ENCODE results near the gene MRPL22. TPM values are rescaled to one million over a fixed set of nuclear protein-coding genes. Genes with fewer than 3 reads are reported as not detected.

Gene MRPL22
- total RNA-seq, 1 experiment from 2014 or later: 68.3 TPM

GRCh38 chr5:154898210-154898609 lies 42.7 kb upstream of the MRPL22 start (continued):
- TF ChIP-seq EZH2phosphoT487 (IDR thresholded peaks at IDR 0.05; ENCODE audit: borderline replicate concordance) (no peak), YY1 (IDR thresholded peaks at IDR 0.05; ENCODE audit: extremely low read depth, insufficient replicate concordance, low read depth, low read length) (no peak), CTCF (IDR thresholded peaks at IDR 0.05 in 2 of 3, conservative IDR thresholded peaks at IDR 0.05 in 1 of 3; ENCODE audit: borderline replicate concordance in 1 of 3, insufficient read depth in 1 of 3, low read depth in 2 of 3, low read length in 2 of 3) (no peak)

GRCh38 chr5:154899151-154899816 lies 41.6 kb upstream of the MRPL22 start:
- TF ChIP-seq ATF3 (IDR thresholded peaks at IDR 0.05) (no peak), ZBTB33 (IDR thresholded peaks at IDR 0.05; ENCODE audit: extremely low read depth, insufficient replicate concordance, low read length) (no peak), EZH2phosphoT487 (IDR thresholded peaks at IDR 0.05; ENCODE audit: borderline replicate concordance) (no peak), ZNF274 (IDR thresholded peaks at IDR 0.05; ENCODE audit: low read depth, low read length) (no peak), FOSL1 (IDR thresholded peaks at IDR 0.05; ENCODE audit: low read depth) (no peak), JUND (IDR thresholded peaks at IDR 0.05) (no peak)
- Histone ChIP-seq H3K36me3 (ENCODE audit: control insufficient read depth in 1 of 2, insufficient read depth in 2 of 2, low read length in 2 of 2) (peaks cover 66 to 81% of the 10 kb centered on the region in 2 experiments), H3K79me2 (ENCODE audit: insufficient read depth, low read length) (no peaks in the 10 kb centered on the region), H3K9ac (ENCODE audit: low read length) (no peak overlapping the region), H3K4me3 (replicated peaks in 1 of 2; ENCODE audit: low read depth in 1 of 2, low read length in 2 of 2) (no peak overlapping the region), H3K9me3 (ENCODE audit: control insufficient read depth in 1 of 2, insufficient read depth in 1 of 2, low read depth in 1 of 2, low read length in 2 of 2) (no peaks in the 10 kb centered on the region), H4K20me1 (ENCODE audit: insufficient read depth) (no peaks in the 10 kb centered on the region), H3K4me1 (ENCODE audit: control insufficient read depth in 1 of 2, insufficient read depth in 2 of 2, low read length in 2 of 2) (no peaks in the 10 kb centered on the region), H3K27me3 (ENCODE audit: insufficient read depth, low read length) (no peaks in the 10 kb centered on the region), H3K9me2 (ENCODE audit: insufficient read depth) (no peaks in the 10 kb centered on the region), H3K4me2 (ENCODE audit: low read length) (no peak overlapping the region), H3K27ac (ENCODE audit: low read depth, low read length) (no peak overlapping the region), H2AFZ (ENCODE audit: low read depth, low read length, poor library complexity, severe bottlenecking) (no peak overlapping the region)
- ATAC-seq (no peak), DNase-seq (ENCODE audit: low read depth, low spot score) (no peak)
- CTCF ChIA-PET: no interaction called here
- POLR2A ChIA-PET: no interaction called here
- no TSS peak for BruUV-seq (replicated peaks)
- RAD21 ChIA-PET (ENCODE audit: low non-redundant PET in 1 of 2, low total read pairs in 2 of 2, uncharacterized antibody in 2 of 2, unreplicated experiment in 2 of 2): no interaction called here
- intact Hi-C loops (cut with micrococcal nuclease): no loop called here
